ENCODE results near the gene MYB. TPM values are rescaled to one million over a fixed set of nuclear protein-coding genes. Genes with fewer than 3 reads are reported as not detected.
A peak's percentile ranks its signal among the peaks of the same experiment; 100 is the strongest.

MYB gene
- total and polyA plus RNA-seq, 2 experiments from 2014 or later, result 4.2 to 7.9 TPM

- Mint-ChIP-seq H3K27ac (no peak overlapping the region), H3K4me1 (peaks cover 16% of the 10 kb centered on the region), H3K27me3 (ENCODE audit: insufficient read depth, low read depth, poor library complexity) (peaks cover 1% of the 10 kb centered on the region), H3K36me3 (ENCODE audit: low read depth) (no peaks in the 10 kb centered on the region; the same call in 1 of the 3 replicates), H3K4me3 (no peak overlapping the region), H3K9me3 (peaks cover 8% of the 10 kb centered on the region; the same call in 2 of the 3 replicates)
- Histone ChIP-seq H3K4me1 (ENCODE audit: insufficient read depth) (peaks cover 7% of the 10 kb centered on the region), H3K27me3 (ENCODE audit: insufficient read depth) (no peaks in the 10 kb centered on the region), H3K36me3 (ENCODE audit: insufficient read depth) (no peaks in the 10 kb centered on the region; the same call in 1 of the 2 replicates), H3K27ac (ENCODE audit: low read depth) (no peak overlapping the region), H3K9me2 (ENCODE audit: insufficient read depth) (peaks cover 27% of the 10 kb centered on the region), H3K4me3 (no peak overlapping the region), H3K4me2 (no peak overlapping the region), H2AFZ (peak overlapping the region; percentile 69; the same call in 1 of the 2 replicates), H3F3A (replicated peaks; ENCODE audit: low read depth) (no peaks in the 10 kb centered on the region), H4K20me1 (replicated peaks; ENCODE audit: insufficient read depth) (no peaks in the 10 kb centered on the region), H3K79me2 (replicated peaks; ENCODE audit: insufficient read depth) (no peaks in the 10 kb centered on the region)
- TF ChIP-seq EZH2phosphoT487 (IDR thresholded peaks at IDR 0.05; ENCODE audit: unreplicated experiment), result no peak
- no peak for TF ChIP-seq CREB1 (CRISPR knock-in tag; IDR thresholded peaks at IDR 0.05; ENCODE audit: low read depth)
- TF ChIP-seq, protein P1, sequence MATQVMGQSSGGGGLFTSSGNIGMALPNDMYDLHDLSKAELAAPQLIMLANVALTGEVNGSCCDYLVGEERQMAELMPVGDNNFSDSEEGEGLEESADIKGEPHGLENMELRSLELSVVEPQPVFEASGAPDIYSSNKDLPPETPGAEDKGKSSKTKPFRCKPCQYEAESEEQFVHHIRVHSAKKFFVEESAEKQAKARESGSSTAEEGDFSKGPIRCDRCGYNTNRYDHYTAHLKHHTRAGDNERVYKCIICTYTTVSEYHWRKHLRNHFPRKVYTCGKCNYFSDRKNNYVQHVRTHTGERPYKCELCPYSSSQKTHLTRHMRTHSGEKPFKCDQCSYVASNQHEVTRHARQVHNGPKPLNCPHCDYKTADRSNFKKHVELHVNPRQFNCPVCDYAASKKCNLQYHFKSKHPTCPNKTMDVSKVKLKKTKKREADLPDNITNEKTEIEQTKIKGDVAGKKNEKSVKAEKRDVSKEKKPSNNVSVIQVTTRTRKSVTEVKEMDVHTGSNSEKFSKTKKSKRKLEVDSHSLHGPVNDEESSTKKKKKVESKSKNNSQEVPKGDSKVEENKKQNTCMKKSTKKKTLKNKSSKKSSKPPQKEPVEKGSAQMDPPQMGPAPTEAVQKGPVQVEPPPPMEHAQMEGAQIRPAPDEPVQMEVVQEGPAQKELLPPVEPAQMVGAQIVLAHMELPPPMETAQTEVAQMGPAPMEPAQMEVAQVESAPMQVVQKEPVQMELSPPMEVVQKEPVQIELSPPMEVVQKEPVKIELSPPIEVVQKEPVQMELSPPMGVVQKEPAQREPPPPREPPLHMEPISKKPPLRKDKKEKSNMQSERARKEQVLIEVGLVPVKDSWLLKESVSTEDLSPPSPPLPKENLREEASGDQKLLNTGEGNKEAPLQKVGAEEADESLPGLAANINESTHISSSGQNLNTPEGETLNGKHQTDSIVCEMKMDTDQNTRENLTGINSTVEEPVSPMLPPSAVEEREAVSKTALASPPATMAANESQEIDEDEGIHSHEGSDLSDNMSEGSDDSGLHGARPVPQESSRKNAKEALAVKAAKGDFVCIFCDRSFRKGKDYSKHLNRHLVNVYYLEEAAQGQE (IDR thresholded peaks at IDR 0.05; ENCODE audit: unreplicated experiment), result no peak
- TF ChIP-seq ZNF462 (CRISPR knock-in tag; IDR thresholded peaks at IDR 0.05), result no peak
- TF ChIP-seq EZH2 (IDR thresholded peaks at IDR 0.05; ENCODE audit: low read depth, unreplicated experiment), result no peak
- no peak for TF ChIP-seq ZNF331 (CRISPR knock-in tag; IDR thresholded peaks at IDR 0.05; ENCODE audit: low read depth)
- TF ChIP-seq STAT1 (IDR thresholded peaks at IDR 0.05; ENCODE audit: unreplicated experiment), result no peak
- no peak for TF ChIP-seq ZNF114 (CRISPR knock-in tag; IDR thresholded peaks at IDR 0.05)
- no peak for TF ChIP-seq ETS1 (IDR thresholded peaks at IDR 0.05)
- TF ChIP-seq JUNB (IDR thresholded peaks at IDR 0.05; ENCODE audit: unreplicated experiment), result no peak
- no peak for TF ChIP-seq CTCF (conservative IDR thresholded peaks at IDR 0.05; ENCODE audit: low read depth in 2 of 2)
- no peak for TF ChIP-seq NANOG (IDR thresholded peaks at IDR 0.05; ENCODE audit: borderline replicate concordance)
- no peak for TF ChIP-seq POLR2AphosphoS5 (IDR thresholded peaks at IDR 0.05; ENCODE audit: low read depth)
- DNase-seq (ENCODE audit: low spot score) (no peak), ATAC-seq (no peak)
These were observed 76.7 kb downstream of the MYB start for GRCh38 chr6:135257631-135258405.

All from GM23338 (cell line).